ENCODE results near the gene ADAM19. TPM values are rescaled to one million over a fixed set of nuclear protein-coding genes. Genes with fewer than 3 reads are reported as not detected.
A peak's percentile ranks its signal among the peaks of the same experiment; 100 is the strongest.

The ADAM19 gene
- total RNA-seq, 1 donor from 2014 or later: 232 TPM

DNA sequence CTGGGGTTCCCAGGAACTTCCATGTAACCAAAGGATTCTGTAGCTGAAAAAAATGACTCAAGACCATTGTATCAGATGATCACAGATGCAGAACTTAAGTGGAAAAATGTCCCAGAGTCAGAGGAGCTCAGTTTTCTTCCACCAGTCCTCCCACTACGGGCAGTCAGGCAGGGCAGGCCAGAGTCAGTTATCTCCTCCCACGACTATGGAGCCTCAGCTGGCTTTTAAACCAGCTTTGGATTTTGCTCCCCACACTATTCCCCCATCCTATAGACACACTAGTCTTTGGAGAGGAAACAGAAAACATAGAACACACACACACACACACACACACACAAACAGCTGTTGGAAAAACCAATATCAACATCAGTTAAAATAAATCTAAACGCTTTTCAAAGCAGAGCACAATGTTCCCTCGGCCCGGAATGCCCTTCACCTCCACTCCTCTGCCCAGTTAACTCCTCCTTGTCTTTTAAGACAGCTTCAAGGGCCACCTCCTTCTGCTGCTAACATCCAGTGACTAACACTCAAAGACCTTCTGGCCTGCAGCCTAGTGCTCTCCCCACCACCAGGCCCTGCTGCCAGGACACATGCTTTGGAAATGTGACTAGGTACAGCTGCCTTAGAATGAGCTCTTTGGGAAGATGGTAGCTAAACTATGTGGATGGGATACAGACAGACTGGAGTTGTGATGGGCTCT lies 58.8 kb downstream of the ADAM19 start:
- DNase-seq: no peak
- Mint-ChIP-seq H3K27me3 (no peaks in the 10 kb centered on the region), H3K9me3 (no peaks in the 10 kb centered on the region), H3K36me3 (ENCODE audit: low read depth) (peaks cover 73% of the 10 kb centered on the region), H3K27ac (peak overlapping the region; percentile 76), H3K4me3 (no peak overlapping the region), H3K4me1 (peaks cover 64% of the 10 kb centered on the region)
- intact Hi-C loops (cut with micrococcal nuclease): loop anchor here (5.0 kb wide), 1 partner anchor 201 kb away; no protein-coding TSS in a partner anchor

GRCh38 chr5:157516006-157516405 lies 59.6 kb downstream of the ADAM19 start:
- H3K4me1 Mint-ChIP-seq: peaks cover 61% of the 10 kb centered on the region
- H3K36me3 Mint-ChIP-seq (ENCODE audit: low read depth): peaks cover 74% of the 10 kb centered on the region
- H3K4me3 Mint-ChIP-seq: no peak overlapping the region
- H3K27me3 Mint-ChIP-seq: no peaks in the 10 kb centered on the region
- no peak for DNase-seq
- peak overlapping the region; percentile 68 for H3K27ac Mint-ChIP-seq
- no peaks in the 10 kb centered on the region for H3K9me3 Mint-ChIP-seq
- intact Hi-C loops (cut with micrococcal nuclease): loop anchor here (5.0 kb wide), 1 partner anchor 201 kb away; no protein-coding TSS in a partner anchor

DNA sequence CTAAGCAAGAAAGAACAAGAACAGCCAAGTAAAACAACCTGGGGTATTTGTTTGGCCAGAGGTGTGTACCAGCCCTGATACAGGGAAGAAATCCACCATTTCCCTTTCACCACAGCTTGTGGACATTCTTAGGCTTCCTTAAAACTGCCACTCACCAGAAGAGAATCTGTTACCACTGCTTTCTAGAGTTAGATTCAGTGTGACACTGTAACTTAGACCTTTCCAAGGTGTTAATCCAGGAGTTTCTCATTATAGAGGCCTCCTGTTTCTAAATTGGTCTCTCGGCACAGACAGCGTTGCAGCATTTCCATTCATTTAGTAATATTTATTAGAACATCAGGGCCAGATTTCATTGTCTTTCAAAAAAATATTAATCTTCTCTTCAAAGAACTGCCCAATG lies 60.6 kb downstream of the ADAM19 start:
- DNase-seq: no peak
- Mint-ChIP-seq H3K27me3 (no peaks in the 10 kb centered on the region), H3K4me3 (no peak overlapping the region), H3K9me3 (no peaks in the 10 kb centered on the region), H3K27ac (peak overlapping the region; percentile 1), H3K4me1 (peaks cover 55% of the 10 kb centered on the region), H3K36me3 (ENCODE audit: low read depth) (peaks cover 73% of the 10 kb centered on the region)
- intact Hi-C loops (cut with micrococcal nuclease): loop anchor here (5.0 kb wide), 1 partner anchor 202 kb away; no protein-coding TSS in a partner anchor

- intact Hi-C loops (cut with micrococcal nuclease): no loop called here
- H3K4me1 Mint-ChIP-seq: peaks cover 51% of the 10 kb centered on the region
- no peak overlapping the region for H3K4me3 Mint-ChIP-seq
- no peaks in the 10 kb centered on the region for H3K27me3 Mint-ChIP-seq
- H3K9me3 Mint-ChIP-seq: no peaks in the 10 kb centered on the region
- no peak for DNase-seq
- peaks cover 75% of the 10 kb centered on the region for H3K36me3 Mint-ChIP-seq (ENCODE audit: low read depth)
- no peak overlapping the region for H3K27ac Mint-ChIP-seq
Measured at GRCh38 chr5:157513182-157513581, 62.4 kb downstream of the ADAM19 start.

GRCh38 chr5:157511651-157512644 lies 63.6 kb downstream of the ADAM19 start:
- peaks cover 60% of the 10 kb centered on the region for H3K4me1 Mint-ChIP-seq
- peak overlapping the region; percentile 73 for H3K27ac Mint-ChIP-seq
- H3K4me3 Mint-ChIP-seq: no peak overlapping the region
- no peaks in the 10 kb centered on the region for H3K9me3 Mint-ChIP-seq
- peak; percentile 68 for DNase-seq
- H3K36me3 Mint-ChIP-seq (ENCODE audit: low read depth): peaks cover 83% of the 10 kb centered on the region
- intact Hi-C loops (cut with micrococcal nuclease): no loop called here
- no peaks in the 10 kb centered on the region for H3K27me3 Mint-ChIP-seq

DNA sequence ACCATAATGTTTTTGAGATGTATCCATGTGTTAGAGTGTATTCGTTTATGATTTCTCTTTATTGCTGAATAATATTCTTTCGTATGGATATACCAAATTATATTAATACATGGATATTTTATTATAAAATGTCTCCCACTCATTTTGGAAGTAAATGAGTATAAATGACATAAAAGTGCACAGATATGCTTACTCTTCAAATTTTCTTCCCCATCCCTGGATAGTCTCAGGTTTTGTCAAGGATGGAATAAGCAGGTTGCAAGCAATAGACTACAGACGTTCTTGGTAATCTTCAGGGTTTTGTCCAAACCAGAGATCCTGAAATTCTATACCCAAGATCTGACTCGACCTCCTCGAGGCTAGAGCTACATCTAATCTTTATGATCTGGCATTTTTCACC lies 64.9 kb downstream of the ADAM19 start:
- Mint-ChIP-seq H3K36me3 (ENCODE audit: low read depth) (peaks cover 87% of the 10 kb centered on the region), H3K4me1 (peaks cover 60% of the 10 kb centered on the region)
- intact Hi-C loops (cut with micrococcal nuclease): no loop called here

GRCh38 chr5:157509587-157509986 lies 66.0 kb downstream of the ADAM19 start:
- DNase-seq: no peak
- H3K36me3 Mint-ChIP-seq (ENCODE audit: low read depth): peaks cover 83% of the 10 kb centered on the region
- no peaks in the 10 kb centered on the region for H3K9me3 Mint-ChIP-seq
- intact Hi-C loops (cut with micrococcal nuclease): no loop called here
- H3K27ac Mint-ChIP-seq: no peak overlapping the region
- H3K4me3 Mint-ChIP-seq: no peak overlapping the region
- peaks cover 59% of the 10 kb centered on the region for H3K4me1 Mint-ChIP-seq
- H3K27me3 Mint-ChIP-seq: no peaks in the 10 kb centered on the region

More for the DNA sequence above, 64.9 kb downstream of the ADAM19 start:
- DNase-seq: no peak
- H3K27ac Mint-ChIP-seq: no peak overlapping the region
- H3K27me3 Mint-ChIP-seq: no peaks in the 10 kb centered on the region
- H3K9me3 Mint-ChIP-seq: no peaks in the 10 kb centered on the region
- no peak overlapping the region for H3K4me3 Mint-ChIP-seq

DNA sequence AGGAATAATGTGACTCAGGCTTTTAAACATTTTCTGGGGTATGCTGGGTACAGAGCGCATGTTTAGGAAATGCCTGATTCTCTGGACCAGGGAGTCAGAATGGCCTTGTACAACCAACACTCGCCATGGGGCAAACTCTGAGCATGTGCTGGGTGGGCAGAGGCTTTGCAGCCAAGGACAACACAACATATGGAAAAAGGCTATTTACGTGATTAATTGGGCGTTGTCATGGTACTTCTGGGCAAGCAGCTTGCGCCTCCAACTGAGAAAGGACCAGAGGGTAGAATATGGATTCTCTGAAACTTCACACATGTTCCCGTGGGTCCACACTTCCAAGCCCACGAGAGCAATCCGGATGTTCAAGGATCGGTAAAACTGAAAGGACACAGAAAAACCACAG lies 66.5 kb downstream of the ADAM19 start:
- no peak overlapping the region for H3K4me3 Mint-ChIP-seq

GRCh38 chr5:157506981-157507780 lies 68.4 kb downstream of the ADAM19 start:
- no peak for DNase-seq
- peaks cover 85% of the 10 kb centered on the region for H3K36me3 Mint-ChIP-seq (ENCODE audit: low read depth)
- H3K4me3 Mint-ChIP-seq: no peak overlapping the region
- H3K4me1 Mint-ChIP-seq: peaks cover 56% of the 10 kb centered on the region
- H3K27ac Mint-ChIP-seq: peak overlapping the region; percentile 67
- no peaks in the 10 kb centered on the region for H3K9me3 Mint-ChIP-seq
- H3K27me3 Mint-ChIP-seq: no peaks in the 10 kb centered on the region
- intact Hi-C loops (cut with micrococcal nuclease): no loop called here

More for the DNA sequence above, 66.5 kb downstream of the ADAM19 start:
- H3K27me3 Mint-ChIP-seq: no peaks in the 10 kb centered on the region
- no peak for DNase-seq
- H3K27ac Mint-ChIP-seq: peak overlapping the region; percentile 75
- H3K9me3 Mint-ChIP-seq: no peaks in the 10 kb centered on the region
- intact Hi-C loops (cut with micrococcal nuclease): no loop called here
- H3K36me3 Mint-ChIP-seq (ENCODE audit: low read depth): peaks cover 87% of the 10 kb centered on the region
- H3K4me1 Mint-ChIP-seq: peaks cover 59% of the 10 kb centered on the region

GRCh38 chr5:157506066-157506590 lies 69.4 kb downstream of the ADAM19 start:
- no peak for DNase-seq
- peaks cover 85% of the 10 kb centered on the region for H3K36me3 Mint-ChIP-seq (ENCODE audit: low read depth)
- no peaks in the 10 kb centered on the region for H3K9me3 Mint-ChIP-seq
- H3K27ac Mint-ChIP-seq: peak overlapping the region; percentile 66
- no peak overlapping the region for H3K4me3 Mint-ChIP-seq
- H3K27me3 Mint-ChIP-seq: no peaks in the 10 kb centered on the region
- peaks cover 57% of the 10 kb centered on the region for H3K4me1 Mint-ChIP-seq
- intact Hi-C loops (cut with micrococcal nuclease): no loop called here

DNA sequence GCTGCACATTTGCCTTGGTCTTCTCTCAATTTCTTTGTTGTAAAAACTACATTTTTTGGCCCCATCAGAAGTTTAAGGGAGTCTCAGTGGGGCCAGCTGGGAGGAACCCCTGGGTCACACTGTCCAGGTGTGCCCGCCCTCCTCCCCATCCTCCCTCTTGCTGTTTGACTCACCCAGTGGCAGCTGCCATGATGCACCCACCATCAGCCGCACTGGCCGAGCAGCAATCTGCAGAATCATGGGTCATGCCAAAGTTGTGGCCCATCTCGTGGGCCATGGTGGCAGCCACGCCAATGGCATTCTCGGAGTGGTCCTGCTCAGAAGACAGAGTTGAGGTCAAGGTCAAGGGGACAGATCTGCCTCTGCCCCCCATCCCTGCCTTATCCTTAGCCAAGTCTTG lies 70.1 kb downstream of the ADAM19 start:
- peaks cover 59% of the 10 kb centered on the region for H3K4me1 Mint-ChIP-seq
- no peak for DNase-seq
- no peak overlapping the region for H3K4me3 Mint-ChIP-seq
- peaks cover 86% of the 10 kb centered on the region for H3K36me3 Mint-ChIP-seq (ENCODE audit: low read depth)
- intact Hi-C loops (cut with micrococcal nuclease): no loop called here
- H3K27ac Mint-ChIP-seq: peak overlapping the region; percentile 13
- no peaks in the 10 kb centered on the region for H3K9me3 Mint-ChIP-seq
- H3K27me3 Mint-ChIP-seq: no peaks in the 10 kb centered on the region

DNA sequence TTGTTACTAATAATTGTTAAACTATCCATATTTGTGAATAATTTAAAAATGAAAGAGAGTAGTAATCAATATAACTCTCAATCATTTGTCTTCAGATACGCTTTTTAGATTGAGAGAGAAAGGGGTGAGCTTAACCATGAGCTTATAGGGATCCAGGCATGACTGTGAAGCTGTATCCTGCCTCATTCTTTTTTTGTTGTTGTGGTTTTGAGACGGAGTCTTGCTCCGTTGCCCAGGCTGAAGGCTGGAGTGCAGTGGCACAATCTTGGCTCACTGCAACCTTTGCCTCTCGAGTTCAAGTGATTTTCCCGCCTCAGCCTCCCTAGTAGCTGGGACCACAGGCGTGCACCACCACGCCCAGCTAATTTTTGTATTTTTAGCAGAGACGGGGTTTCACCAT lies 71.5 kb downstream of the ADAM19 start:
- Mint-ChIP-seq H3K4me3 (no peak overlapping the region), H3K9me3 (no peaks in the 10 kb centered on the region), H3K27me3 (no peaks in the 10 kb centered on the region), H3K36me3 (ENCODE audit: low read depth) (peaks cover 81% of the 10 kb centered on the region), H3K27ac (peak overlapping the region; percentile 38), H3K4me1 (peaks cover 56% of the 10 kb centered on the region)
- no peak for DNase-seq
- intact Hi-C loops (cut with micrococcal nuclease): no loop called here

GRCh38 chr5:157502143-157502647 lies 73.4 kb downstream of the ADAM19 start:
- no peaks in the 10 kb centered on the region for H3K9me3 Mint-ChIP-seq
- H3K27me3 Mint-ChIP-seq: no peaks in the 10 kb centered on the region
- no peak overlapping the region for H3K4me3 Mint-ChIP-seq
- peak overlapping the region; percentile 54 for H3K27ac Mint-ChIP-seq
- no peak for DNase-seq
- H3K36me3 Mint-ChIP-seq (ENCODE audit: low read depth): peaks cover 72% of the 10 kb centered on the region
- H3K4me1 Mint-ChIP-seq: peaks cover 45% of the 10 kb centered on the region
- intact Hi-C loops (cut with micrococcal nuclease): no loop called here

All from activated CD4-positive, alpha-beta T cell treated with anti-CD3 and anti-CD28 coated beads, Interleukin-2, amount 10 ng/mL, durations not matched to agents 24 days and 14 days (primary cell).